CD4-positive, alpha-beta T cell treated with Interleukin-21 for 1 hour (primary cell): Measurements from ENCODE around the gene MLXIP.
"Not testable (repeated sequence)": the region's sequence is repeated elsewhere in the genome, so short reads cannot be mapped to it uniquely, and the experiment has no call there.

ENCODE experiments used
- DNase-seq: peaks from one replicate; pipeline ENCODE4 v3.0.0-alpha.2; 2020

Gene MLXIP

DNA sequence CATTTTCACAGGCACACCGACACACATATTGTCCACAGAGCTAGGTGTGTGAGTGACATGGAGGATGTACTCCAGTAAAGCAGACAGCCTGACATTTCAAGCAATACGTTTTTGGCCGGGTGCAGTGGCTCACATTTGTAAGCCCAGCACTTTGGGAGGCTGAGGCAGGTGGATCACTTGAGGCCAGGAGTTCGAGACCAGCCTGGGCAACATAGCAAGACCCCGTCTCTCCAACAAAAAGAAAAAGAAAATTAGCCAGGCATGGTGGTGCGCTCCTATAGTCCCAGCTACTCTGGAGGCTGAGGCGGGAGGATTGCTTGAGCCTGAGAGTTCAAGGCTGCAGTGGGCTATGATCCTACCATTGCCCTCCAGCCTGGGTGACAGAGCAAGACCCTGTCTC is 22.1 kb upstream of the MLXIP start:
- not testable (repeated sequence) for DNase-seq

DNA sequence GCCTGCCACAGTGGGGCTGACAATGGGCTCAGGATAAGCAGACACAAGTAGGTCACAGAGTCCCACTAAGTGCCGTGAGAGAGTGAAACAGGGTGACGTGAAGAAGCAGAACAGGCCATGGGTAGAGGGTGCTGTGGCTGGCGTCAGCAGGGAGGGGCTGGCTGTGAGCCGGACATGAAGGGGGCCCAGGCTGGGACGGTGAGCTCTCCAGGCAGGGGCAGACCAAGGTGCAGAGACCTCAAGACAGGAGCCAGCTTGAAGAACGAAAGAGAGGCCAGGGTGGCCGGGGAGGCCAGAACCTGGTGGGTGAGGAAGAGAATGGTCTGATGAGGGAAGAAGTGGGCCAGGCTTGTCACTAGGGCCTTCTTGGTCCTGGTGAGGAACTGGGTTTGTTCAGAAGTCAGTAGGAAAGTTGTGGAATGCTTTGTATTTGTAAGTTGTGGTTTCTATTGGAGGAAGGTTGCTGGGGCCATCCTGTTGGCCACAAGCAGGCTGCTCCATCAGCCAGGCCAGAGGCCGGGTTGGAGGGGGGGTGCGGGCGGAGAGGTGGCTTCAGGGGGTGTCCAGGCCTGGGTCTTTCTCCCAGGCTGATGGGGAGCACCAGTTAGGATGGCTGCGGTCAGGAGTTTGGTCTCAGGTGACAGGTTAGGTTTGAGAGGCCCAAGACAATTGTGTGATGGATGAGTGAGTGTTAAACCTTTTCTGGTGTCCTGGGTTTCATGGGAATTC is 21.4 kb upstream of the MLXIP start:
- DNase-seq = no peak

DNA sequence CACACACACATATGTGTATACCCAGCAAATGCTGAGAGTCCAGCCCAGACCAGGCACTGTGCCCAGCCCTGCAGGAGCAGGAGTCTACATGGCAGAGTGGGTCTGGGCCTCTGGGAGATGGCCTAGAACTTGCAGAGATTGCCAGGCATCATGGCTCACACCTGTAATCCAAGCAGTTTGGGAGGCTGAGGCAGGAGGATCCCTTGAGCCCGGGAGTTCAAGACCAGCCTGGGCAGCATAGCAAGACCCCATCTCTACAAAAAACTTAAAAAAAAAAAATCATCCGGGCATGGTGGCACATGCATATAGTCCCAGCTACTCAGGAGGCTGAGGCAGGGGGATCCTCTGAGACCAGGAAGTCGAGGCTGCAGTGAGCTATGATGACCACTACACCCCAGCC is 20.8 kb upstream of the MLXIP start:
- no peak for DNase-seq

DNA sequence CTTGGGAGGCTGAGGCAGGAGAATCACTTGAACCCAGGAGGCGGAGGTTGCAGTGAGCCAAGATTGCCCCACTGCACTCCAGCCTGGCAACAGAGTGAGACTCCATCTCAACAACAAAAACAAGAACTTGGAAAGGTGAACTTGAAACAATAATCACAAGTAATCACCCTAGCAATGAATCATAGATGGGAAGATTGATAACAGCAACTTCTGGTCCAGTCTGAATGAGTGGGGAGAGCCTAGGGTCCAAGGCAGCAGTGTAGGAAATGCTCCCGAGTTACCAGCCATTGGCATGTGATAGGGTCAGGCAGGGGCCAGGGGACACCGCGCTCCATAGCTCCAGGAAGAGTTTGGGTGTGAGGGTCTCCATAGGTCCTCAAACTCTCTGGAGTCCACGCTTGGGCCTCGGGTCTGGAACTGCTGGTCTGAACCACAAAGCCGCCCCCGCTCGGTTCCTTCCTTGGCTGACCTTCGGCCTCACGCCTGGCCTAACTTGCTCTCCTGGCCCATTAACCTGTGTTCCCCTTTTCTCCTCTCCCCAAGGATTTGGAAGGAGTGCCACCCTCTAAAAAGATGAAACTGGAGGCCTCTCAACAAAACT is 19.9 kb upstream of the MLXIP start:
- DNase-seq = no peak

DNA sequence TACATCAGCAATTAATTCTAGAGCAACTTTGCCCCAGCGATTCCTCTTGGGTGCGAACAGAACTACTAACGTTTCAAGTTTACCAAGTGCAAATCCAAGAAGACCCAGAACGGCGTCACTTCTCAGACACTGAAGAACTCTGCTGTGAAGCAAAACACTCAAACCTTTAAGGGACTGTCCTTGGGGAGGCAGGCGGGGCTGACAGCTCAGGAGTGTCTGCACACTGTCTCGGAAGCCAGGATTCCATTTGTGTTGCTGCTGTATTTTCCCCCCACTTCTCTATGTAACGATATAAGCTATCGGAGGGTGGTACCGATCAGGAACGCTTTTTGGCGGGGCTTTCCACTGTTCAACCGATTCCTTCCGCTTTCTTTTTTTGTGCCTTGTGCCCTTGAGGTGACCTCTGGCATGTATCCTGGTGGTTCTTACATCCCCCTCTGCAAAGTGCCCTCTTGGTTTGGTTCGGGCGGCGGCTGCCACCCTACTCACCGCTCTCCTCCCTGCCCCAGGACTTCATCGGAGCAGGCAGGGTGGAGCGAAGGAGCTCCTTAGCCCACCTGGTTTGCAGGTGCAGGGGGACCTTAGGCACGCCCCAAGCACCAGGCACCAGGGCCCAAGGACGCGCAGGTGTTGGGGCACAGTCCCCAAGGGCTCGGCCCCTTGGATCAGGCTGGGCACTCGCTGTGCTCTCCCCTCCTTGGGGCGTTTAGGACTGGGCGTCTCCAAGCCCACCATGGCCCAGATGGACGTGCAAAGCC is 19.2 kb upstream of the MLXIP start:
- DNase-seq = no peak

DNA sequence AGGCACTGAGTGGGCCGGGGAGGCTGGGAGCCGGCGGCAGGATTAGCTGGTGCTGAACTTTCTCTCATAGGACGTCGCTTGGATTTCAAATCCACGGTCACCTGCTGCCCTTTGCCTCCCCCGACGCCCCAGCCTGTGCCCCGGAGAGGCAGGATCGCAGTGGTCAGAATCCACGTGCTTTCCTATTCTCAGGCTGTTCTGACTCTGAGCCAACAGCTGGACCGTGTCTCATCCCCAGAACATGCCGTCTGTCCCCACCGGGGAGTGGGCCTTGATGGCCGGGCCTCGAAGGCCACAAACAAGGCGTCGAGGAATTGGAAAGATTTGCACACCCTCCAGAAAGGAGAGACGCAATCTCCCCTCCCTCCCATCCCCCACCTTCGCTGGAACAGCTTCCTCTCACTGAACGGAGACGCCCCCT is 18.5 kb upstream of the MLXIP start:
- DNase-seq = no peak

DNA sequence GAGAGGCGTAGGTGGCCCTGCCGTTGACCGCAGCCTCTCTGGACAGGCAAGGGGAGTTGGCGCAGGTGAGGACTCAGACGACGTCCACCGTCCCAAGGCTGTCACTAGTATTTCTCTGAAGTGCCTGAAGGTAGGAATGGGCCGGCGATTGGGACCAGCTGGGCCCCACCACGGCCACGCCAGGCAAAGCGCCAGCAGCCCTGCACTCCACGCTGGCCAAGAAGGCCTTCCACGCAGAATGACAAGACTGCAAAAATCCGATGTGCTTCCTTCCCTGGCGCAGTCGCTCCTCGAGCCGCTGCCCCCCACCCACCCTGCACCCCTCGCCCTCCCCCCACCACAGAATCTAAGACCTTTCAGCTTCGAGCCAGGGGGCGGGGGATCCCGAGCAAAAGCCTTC is 17.3 kb upstream of the MLXIP start:
- no peak for DNase-seq

DNA sequence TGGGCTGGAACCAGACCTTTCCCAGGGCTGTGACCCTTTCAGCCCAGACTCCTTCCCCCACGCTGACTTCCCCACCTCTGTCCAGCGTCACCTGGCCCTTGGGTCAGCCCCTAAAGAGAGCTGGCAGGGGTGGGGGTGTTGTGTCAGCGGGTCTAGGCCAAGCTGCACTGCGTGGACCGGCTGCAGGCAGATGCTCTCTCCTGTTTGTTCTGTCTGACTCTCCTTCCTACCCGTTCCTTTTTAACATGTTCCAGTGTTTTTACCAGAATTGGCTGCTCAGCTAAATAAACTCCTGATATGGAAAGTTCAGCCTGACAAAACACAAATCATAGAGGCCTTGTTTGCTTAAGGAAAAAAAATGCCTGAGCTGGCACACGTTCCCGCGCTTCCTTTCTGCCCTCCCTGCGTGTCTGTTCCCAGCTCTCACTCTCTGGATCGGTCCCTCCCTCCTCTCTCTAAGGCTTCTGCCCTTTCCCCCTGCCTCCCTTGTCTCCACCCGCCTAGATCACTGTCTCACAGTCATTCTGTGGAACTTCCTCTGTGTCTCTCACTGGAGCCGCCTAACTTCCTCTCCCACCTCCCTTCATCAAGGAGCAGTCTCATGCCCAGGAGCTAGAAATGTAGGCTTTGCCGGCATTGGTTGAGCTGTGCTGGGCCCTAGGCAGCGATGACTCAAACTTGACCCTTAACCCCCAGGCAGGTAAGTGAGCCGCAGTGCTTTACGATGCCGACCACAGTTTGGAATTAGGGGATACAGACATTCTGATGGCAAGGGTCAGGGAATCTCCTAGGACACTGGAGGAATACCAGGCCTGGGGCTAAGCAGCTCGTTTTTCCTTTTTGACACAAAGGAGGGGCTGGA is 15.5 kb upstream of the MLXIP start:
- no peak for DNase-seq

DNA sequence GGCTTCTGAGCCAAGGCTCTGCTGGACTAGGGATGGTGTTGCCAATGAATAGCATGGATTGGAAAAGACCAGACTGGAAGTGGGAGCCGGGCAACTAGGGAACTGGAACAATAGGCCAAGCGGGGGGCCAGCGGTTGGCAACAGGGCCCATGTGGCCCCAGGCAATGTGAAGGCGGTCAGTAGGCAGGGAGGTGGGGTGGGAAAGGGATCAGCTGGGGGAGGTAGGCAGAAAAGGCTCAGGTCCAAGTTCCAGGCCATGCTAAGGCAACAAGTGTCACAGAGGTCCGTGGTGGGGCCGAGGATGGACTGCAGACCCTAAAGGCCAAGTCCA is 14.9 kb upstream of the MLXIP start:
- no peak for DNase-seq

DNA sequence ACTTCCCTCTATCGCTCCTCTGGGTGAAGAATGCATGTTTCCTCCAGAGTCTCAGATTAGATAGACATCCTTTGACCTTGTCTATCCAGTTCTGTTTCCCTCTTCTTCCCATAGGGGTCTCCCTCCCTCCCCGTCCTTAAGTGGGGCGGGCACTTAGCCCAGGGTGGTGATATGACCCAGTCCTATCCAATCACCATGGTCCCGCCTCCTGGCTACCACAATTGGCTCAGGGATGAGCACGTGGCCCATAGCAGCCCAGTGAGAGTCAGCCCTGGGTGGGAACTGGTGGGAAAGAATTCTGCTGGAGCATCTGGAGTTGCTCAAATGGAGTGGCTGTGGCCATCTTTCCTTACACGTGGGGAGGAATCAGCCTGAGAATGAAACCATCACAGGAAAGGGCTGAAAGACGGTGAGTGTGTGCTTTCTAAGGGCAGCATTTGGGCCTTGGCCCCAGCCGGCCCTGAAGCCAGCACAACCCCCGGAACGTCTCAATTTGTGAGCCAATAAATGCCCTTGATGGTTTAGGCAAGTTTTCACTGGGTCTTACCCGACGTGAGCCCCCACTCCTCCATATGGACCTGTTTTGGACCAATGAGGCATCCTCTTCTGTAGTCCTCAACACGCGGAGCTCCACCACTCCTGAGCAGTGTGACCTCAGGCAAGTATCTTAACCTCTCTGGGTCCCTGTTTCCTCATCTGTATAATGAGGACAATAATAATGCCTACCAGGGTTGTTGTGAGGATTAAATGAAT is 14.4 kb upstream of the MLXIP start:
- peak; percentile 32 for DNase-seq

DNA sequence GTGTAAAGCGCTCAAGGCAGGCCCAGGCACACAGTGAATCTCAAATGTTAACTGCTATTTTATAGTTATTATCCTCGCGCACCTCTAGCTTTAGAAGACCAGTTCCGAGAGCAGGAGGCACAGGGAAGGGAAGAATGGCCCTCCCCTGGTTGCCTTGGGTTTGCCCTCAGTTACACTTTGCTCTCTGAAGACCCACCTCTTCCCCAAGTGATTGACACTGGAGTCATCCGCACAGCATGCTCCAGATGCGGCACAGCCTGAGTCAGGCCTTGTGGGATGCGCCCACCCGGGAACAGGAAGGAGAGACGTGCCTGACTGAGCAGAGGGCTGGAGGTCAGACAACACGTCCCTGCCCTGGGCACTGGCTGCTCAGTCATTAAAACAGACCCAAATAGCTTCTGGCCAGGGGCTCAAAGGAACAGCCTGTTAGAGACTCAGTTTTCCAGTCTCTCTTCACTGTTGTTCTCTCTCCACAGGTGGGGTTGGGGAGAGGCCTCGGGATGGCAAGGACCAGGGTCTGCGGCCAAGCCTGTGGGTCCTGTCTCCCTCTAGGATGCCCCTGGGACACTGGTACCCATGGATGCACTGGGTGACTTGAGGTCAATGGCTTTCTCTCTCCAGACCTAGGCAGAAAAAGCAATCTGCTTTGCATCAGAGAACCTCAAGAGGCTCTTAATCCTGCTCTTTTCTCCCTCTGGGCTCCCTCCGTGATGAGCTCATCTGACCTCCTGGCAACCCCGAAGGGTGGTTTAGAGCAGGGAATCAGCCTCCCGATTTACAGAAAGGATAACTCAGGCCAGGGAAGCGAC is 13.6 kb upstream of the MLXIP start:
- no peak for DNase-seq

DNA sequence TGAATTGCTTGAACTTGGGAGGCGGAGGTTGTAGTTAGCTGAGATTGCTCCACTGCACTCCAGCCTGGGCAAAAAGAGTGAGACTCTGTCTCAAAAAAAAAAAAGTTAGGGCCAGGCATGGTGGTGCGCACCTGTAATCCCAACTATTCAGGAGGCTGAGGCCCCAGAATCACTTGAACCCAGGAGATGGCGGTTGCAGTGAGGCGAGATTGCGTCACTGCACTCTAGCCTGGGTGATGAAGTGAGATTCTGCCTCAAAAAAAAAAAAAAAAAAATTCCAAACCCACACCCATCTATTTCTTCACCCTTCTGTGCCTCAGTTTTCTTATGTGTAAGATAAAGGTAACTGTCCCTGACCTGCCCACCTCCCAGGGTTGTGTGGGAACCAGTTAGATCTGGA is 11.0 kb upstream of the MLXIP start:
- no peak for DNase-seq

DNA sequence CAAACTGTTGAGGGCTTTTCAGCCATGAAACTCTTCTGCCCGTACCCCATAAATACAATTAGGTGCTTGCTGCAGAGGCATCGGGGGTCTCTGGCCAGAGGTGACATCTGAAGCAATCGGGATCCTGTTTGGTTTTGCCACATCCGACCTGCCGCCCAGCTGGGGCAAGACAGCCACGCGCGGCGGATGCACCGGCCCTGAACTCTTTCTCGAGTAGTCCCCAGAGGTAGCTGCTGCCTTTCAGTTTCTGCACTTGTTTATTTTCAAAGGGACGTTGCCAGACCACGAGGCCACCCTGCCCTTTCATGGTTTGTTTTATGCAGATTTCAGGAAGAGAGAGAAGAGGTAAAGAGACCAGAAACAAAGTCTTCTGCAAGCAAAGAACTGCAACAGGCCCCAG is 10.6 kb upstream of the MLXIP start:
- peak; percentile 23 for DNase-seq

DNA sequence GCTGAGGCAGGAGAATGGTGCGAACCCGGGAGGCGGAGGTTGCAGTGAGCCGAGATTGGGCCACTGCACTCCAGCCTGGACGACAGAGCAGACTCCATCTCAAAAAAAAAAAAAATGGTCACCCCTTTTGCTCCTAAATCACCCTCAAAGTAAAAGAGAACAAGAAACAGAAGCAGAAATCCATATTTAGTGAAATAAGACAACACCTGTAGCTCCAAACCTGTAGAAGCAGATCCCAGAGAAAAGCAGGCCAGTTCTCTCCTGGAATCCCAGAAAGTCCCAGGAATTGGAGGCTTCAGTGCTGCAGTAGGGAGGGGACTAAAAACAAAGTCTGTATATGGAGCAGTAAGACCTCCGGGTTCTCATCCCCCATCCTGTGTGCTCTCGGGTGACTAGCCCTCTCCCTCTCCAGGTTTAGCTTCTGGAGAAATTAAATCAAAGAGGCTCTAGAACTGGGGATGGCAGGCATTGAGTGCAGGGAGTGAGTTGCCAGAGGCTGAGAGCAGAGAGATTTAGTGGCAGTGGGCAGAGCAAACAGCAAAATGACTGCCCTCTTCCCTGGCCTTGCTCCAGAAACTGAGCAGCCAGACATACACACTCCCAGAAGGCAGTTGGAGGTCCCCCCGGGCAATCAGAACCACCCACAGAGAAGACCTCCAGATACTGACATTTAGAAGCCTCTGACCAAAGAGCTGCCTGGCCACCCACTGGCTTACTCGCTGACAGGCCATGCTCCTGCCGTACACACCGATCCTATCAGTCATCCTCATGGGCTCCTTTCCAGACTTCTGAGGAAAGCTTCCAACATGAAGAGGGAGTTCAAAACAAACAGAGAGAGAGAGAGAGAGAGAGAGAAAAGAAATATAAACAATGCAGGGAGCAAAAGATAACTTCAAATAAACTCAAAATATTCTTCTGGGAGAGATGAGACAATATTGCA is 6.3 kb upstream of the MLXIP start:
- DNase-seq = no peak

DNA sequence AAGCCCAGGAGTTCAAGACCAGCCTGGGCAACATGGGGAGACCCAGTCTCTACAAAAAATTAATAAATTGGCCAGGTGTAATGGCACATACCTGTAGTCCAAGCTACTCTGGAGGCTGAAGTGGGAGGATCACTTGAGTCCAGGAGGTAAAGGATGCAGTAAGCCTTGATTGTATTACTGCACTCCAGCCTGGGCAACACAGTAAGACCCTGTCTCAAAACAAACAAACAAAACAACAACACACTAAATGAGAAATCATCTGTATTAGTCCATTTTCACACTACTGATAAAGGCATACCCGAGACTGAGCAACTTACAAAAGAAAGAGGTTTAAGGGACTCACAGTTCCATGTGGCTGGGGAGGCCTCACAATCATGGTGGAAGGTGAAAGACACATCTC is 4.7 kb upstream of the MLXIP start:
- no peak for DNase-seq

DNA sequence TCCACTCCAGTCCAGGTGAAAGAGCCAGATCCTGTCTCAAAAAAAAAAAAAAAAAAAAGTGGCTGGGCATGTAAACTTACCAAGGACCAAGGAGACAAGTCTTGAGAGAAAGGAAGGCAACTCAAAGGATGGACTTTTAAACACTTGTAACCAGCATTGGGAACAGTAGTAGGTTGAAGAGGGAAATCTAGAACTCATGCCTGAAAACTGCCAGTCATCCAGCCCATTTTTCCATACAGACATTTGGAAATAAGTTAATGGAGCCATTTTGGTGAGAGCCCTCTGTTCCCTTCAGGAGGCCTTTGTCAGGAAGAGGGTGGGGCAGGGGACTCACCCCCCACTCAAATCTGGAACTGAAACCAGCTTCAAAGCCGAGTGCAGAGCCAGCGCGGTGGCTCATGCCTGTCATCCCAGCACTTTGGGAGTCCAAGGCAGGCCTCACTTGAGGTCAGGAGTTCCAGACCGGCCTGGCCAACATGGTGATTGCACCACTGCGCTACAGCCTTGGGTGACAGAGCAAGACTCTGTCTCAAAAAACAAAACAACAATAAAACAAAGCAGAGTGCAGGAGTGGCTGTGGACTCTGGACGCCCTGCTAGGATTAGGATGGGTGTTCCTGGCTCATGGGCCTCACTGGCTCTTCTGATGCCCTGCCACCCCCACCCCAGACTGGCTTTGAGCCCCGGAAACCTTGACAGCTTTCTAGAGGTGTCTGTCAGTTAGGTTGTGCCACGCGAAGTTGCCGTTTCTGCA is 1.6 kb upstream of the MLXIP start:
- no peak for DNase-seq

DNA sequence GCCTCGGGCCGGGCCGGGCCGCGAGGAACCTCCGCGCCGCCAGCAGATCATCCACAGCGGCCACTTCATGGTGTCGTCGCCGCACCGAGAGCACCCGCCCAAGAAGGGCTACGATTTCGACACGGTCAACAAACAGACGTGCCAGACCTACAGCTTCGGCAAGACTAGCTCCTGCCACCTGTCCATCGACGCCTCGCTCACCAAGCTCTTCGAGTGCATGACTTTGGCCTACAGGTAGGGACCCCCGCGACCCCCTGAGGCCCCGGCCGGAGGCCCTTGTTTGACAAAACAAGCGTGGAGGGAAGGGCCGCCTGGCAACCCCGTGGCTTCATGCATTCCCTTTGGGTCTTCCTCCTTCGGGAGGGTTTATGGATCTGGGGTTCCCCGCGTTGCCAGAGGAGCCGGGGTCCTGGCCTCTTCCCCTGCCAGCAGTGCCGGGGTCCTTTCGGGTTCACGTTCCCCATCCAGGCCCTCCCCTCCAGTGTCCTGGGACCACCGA is 526 bp downstream of the MLXIP start:
- no peak for DNase-seq

DNA sequence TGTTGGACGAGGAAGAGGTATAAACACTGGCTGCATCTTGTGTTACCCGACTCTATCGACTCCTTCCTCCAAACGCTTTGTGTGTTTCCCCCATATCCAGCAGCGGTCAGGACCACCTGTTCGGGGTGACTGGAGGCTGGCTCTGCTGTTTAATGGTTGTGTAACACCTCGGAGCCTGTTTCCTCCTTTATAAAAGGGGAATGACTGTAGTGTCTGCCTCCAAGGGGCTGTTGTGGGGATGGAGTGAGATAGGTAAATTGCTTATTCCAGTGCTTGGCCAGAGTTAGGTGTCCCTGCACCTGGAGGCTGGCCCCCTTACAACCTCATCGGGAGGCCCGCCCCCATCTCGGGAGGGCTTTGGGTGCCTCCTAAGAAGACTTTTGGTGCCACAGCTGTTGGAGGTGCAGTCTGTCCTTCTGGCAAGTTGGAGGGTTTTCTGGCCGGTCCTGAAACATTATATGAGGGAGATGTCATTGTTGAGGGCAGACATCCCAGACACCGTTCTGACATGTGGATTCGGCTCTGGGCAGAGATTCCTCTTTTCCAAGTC is 1.1 kb downstream of the MLXIP start:
- DNase-seq = no peak
